NCI-H1417 (cell line): ENCODE results near the gene PNMT.
A peak's percentile ranks its signal among the peaks of the same experiment; 100 is the strongest.

Experiments
- DNase-seq, 3 experiments: peaks; one replicate each; lab custom pipeline; 2025; lab: John Stamatoyannopoulos, UW

PNMT gene

GRCh38 chr17:39667262-39667944 lies 850 bp upstream of the PNMT start:
- DNase-seq: peak in 1 of 3 experiments; percentile 44

GRCh38 chr17:39669897-39670735 lies 1.9 kb downstream of the PNMT start:
- no peak for DNase-seq

- no peak for DNase-seq
These were observed 2.5 kb downstream of the PNMT start for GRCh38 chr17:39670746-39671145.

- peak in 1 of 3 experiments; percentile 39 for DNase-seq
These were observed 3.6 kb downstream of the PNMT start for GRCh38 chr17:39671651-39672521.

- DNase-seq: no peak
These were observed 4.5 kb downstream of the PNMT start for GRCh38 chr17:39672522-39673334.

GRCh38 chr17:39673335-39674081 lies 5.3 kb downstream of the PNMT start:
- no peak for DNase-seq

GRCh38 chr17:39674179-39674578 lies 5.9 kb downstream of the PNMT start:
- DNase-seq: no peak

- DNase-seq: peak; percentile 6 to 90 (median 84)
These were observed 6.6 kb downstream of the PNMT start for GRCh38 chr17:39674702-39675389.

- no peak for DNase-seq
These were observed 7.3 kb downstream of the PNMT start for GRCh38 chr17:39675390-39676082.

GRCh38 chr17:39676198-39676819 lies 8.1 kb downstream of the PNMT start:
- DNase-seq: peak; percentile 69 to 85 (median 81)

- peak in 1 of 3 experiments; percentile 35 for DNase-seq
These were observed 8.8 kb downstream of the PNMT start for GRCh38 chr17:39677072-39677471.

- peak; percentile 35 to 70 (median 51) for DNase-seq
These were observed 9.5 kb downstream of the PNMT start for GRCh38 chr17:39677542-39678339.

- no peak for DNase-seq
These were observed 10.3 kb downstream of the PNMT start for GRCh38 chr17:39678340-39679116.

GRCh38 chr17:39679521-39680192 lies 11.4 kb downstream of the PNMT start:
- no peak for DNase-seq

- no peak for DNase-seq
These were observed 15.2 kb downstream of the PNMT start for GRCh38 chr17:39683295-39683939.
